SK-N-SH (cell line): ENCODE data around the gene DGCR6. TPM values are rescaled to one million over a fixed set of nuclear protein-coding genes. Genes with fewer than 3 reads are reported as not detected.
"Not testable (repeated sequence)": the region's sequence is repeated elsewhere in the genome, so short reads cannot be mapped to it uniquely, and the experiment has no call there.

Source experiments
- CTCF ChIA-PET: fragments of 300-600, 350-600 bp; formaldehyde crosslinking; extraction: SDS; loops from one replicate; lab custom pipeline; 2021; lab: Yijun Ruan, JAX
- POLR2A ChIA-PET: fragments of 350-600 bp; sonication (Branson Sonifier 250); formaldehyde crosslinking; extraction: SDS; loops from one replicate; lab custom pipeline; 2020; ENCODE audit warnings: antibody characterized with exemption, inconsistent platforms; lab: Yijun Ruan, JAX
- DNase-seq: peaks from one replicate; pipeline ENCODE4 v3.0.0; 2012
- H2AFZ ChIP-seq: fragments of 200-600 bp; sonication (generic); 2 replicates; pipeline ENCODE4 v1.8.1; 2016; ENCODE audit warnings: antibody characterized with exemption, mild to moderate bottlenecking, low read depth
- H3F3A ChIP-seq: fragments of 200-600 bp; sonication (generic); replicated peaks from 2 replicates; pipeline ENCODE3; 2016; ENCODE audit warnings: antibody characterized with exemption, mild to moderate bottlenecking; ENCODE audit not compliant: insufficient read depth
- H3K27ac ChIP-seq, 2 experiments: fragments of 200-500 bp in 1 of 2; fragments of 200-600 bp in 1 of 2; sonication (Bioruptor generic) in 1 of 2; sonication (generic), shearing (Covaris generic) in 1 of 2; 2 replicates each; pipeline versions ENCODE4 v1.5.1 to v1.6.1; 2014 to 2016; ENCODE audit warnings: low read depth in 2 of 2, inconsistent platforms in 1 of 2, low read length in 1 of 2, mild to moderate bottlenecking in 1 of 2, mixed read lengths in 1 of 2
- H3K27me3 ChIP-seq: fragments of 200-600 bp; sonication (generic), shearing (Covaris generic); 2 replicates; pipeline ENCODE4 v1.6.1; 2016; ENCODE audit warnings: mixed run types; ENCODE audit not compliant: insufficient read depth
- H3K36me3 ChIP-seq, 2 experiments: fragments of 200-500 bp in 1 of 2; fragments of 200-600 bp in 1 of 2; sonication (Bioruptor generic) in 1 of 2; sonication (generic) in 1 of 2; replicated peaks in 1 of 2; 2 replicates each; pipeline versions ENCODE3 to v1.5.1; 2014 to 2016; ENCODE audit warnings: low read length in 1 of 2, mild to moderate bottlenecking in 1 of 2; ENCODE audit not compliant: insufficient read depth in 2 of 2, control insufficient read depth in 1 of 2
- H3K4me1 ChIP-seq, 2 experiments: fragments of 200-500 bp in 1 of 2; fragments of 200-600 bp in 1 of 2; sonication (Bioruptor generic) in 1 of 2; sonication (generic), shearing (Covaris generic) in 1 of 2; 2 replicates each; pipeline versions ENCODE4 v1.5.1 to v1.6.1; 2014 to 2016; ENCODE audit warnings: low read depth in 1 of 2, low read length in 1 of 2, mixed run types in 1 of 2; ENCODE audit not compliant: insufficient read depth in 2 of 2, control insufficient read depth in 1 of 2
- H3K4me2 ChIP-seq: fragments of 200-600 bp; sonication (generic), shearing (Covaris generic); 2 replicates; pipeline ENCODE4 v1.6.1; 2017; ENCODE audit warnings: mixed run types
- H3K4me3 ChIP-seq, 2 experiments: fragments of 200-500 bp in 1 of 2; fragments of 200-600 bp in 1 of 2; sonication (Bioruptor generic) in 1 of 2; sonication (generic), shearing (Covaris generic) in 1 of 2; 2 replicates each; pipeline versions ENCODE4 v1.5.1 to v1.8.1; 2014 to 2016; ENCODE audit warnings: low read depth in 2 of 2, inconsistent platforms in 1 of 2, low read length in 1 of 2, mild to moderate bottlenecking in 1 of 2, mixed read lengths in 1 of 2, moderate library complexity in 1 of 2
- H3K79me2 ChIP-seq: fragments of 200-600 bp; sonication (generic); 2 replicates; pipeline ENCODE4 v1.8.1; 2017; ENCODE audit warnings: mild to moderate bottlenecking; ENCODE audit not compliant: insufficient read depth
- H3K9ac ChIP-seq: fragments of 200-600 bp; sonication (generic); 2 replicates; pipeline ENCODE4 v1.6.1; 2017; ENCODE audit warnings: mixed run types
- H3K9me2 ChIP-seq: fragments of 200-600 bp; sonication (generic); 2 replicates; pipeline ENCODE4 v1.6.1; 2017; ENCODE audit warnings: mixed run types
- H3K9me3 ChIP-seq: fragments of 200-600 bp; sonication (generic); 2 replicates; pipeline ENCODE4 v1.6.1; 2017; ENCODE audit warnings: mixed run types, mild to moderate bottlenecking, moderate library complexity
- H4K20me1 ChIP-seq: fragments of 200-600 bp; sonication (generic); 2 replicates; pipeline ENCODE4 v1.6.1; 2017; ENCODE audit warnings: mild to moderate bottlenecking, mixed run types; ENCODE audit not compliant: insufficient read depth
- FOXJ3 ChIP-seq: sonication (generic); formaldehyde crosslinking; IDR thresholded peaks from 2 replicates; pipeline ENCODE4 v1.5.1; 2020; ENCODE audit warnings: mild to moderate bottlenecking, missing genetic modification reagents
- RCOR1 ChIP-seq: fragments of 150-350 bp; IDR thresholded peaks from 2 replicates; pipeline ENCODE4 v1.6.1; 2017; ENCODE audit warnings: antibody characterized with exemption, low read length
- SMC3 ChIP-seq: IDR thresholded peaks from 2 replicates; pipeline ENCODE4 v1.6.1; 2012; ENCODE audit warnings: low read depth, low read length, improper control_type of control experiment
- WGBS: methylation state at CpG from one replicate; pipeline ENCODE4 v1.1.6; 2017; ENCODE audit warnings: low lambda C conversion rate; 5-methylcytosine and 5-hydroxymethylcytosine counted together
- polyA plus RNA-seq, 3 experiments: library from polyadenylated mRNA; depleted of rRNA; stranded (reverse); fragments of >200 nt; gene quantifications; 2 replicates each; pipeline ENCODE4 v1.2.3, GENCODE V29; 2012

The DGCR6 gene
- polyA plus RNA-seq, 1 of the 3 experiments (the other 2 are of a cell fraction) = 1.2 TPM

DNA sequence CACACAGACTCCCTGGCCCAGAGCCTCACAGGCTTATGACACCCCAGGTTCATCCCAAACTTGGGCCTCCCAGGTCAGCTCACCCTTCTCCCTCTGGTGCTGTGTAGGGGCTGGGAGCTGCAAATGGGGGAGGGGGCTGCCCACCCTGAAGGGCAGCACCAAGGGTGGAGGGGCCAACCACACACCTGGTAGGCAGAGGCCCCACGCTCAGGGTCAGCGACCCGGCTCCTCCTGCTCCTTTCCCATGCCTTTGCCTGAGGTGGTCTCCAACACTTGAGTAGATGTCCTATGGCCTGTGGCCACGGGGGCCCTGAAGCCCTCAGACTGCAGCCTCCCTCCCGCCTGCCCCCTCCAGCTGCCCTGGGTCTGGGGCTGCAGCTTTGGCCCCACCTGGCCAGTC lies 3.4 kb downstream of the DGCR6 start:
- POLR2A ChIA-PET = no interaction called here

DNA sequence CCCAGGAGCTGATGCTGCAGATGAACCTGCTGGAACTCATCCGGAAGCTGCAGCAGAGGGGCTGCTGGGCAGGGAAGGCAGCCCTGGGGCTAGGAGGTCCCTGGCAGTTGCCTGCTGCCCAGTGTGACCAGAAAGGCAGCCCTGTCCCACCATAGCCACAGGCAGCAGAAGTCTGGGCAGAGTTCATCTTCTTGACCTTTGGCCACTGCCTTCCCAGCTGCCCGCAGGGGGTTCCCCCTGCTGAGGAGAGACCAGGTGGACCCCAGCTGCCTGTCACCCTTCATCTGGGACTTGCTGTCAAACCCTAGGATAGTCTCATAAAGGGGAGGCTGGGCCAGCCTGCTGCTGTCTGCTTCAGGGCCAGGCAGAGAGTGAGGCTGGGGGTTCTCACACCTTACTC lies 5.4 kb downstream of the DGCR6 start:
- H3K9me2 ChIP-seq, H3K4me3 ChIP-seq, H3K4me2 ChIP-seq, H3K36me3 ChIP-seq, H3K9me3 ChIP-seq, H3K27me3 ChIP-seq, H2AFZ ChIP-seq, POLR2A ChIA-PET, H4K20me1 ChIP-seq, H3K27ac ChIP-seq, CTCF ChIA-PET, DNase-seq, H3K79me2 ChIP-seq, H3K4me1 ChIP-seq, H3K9ac ChIP-seq, H3F3A ChIP-seq: not testable (repeated sequence)
- WGBS = no CpG with 5 or more reads among the region's 2 CpGs

More for the DNA sequence above, 3.4 kb downstream of the DGCR6 start:
- Histone ChIP-seq H3F3A (no peaks in the 10 kb centered on the region), H4K20me1 (no peaks in the 10 kb centered on the region), H3K27ac (no peak overlapping the region), H3K9ac (no peak overlapping the region), H3K4me3 (no peak overlapping the region), H3K4me1 (no peaks in the 10 kb centered on the region), H3K36me3 (no peaks in the 10 kb centered on the region), H3K27me3 (no peaks in the 10 kb centered on the region), H3K4me2 (no peak overlapping the region), H3K79me2 (no peaks in the 10 kb centered on the region), H3K9me3 (no peaks in the 10 kb centered on the region), H3K9me2 (no peaks in the 10 kb centered on the region), H2AFZ (no peak overlapping the region)
- no CpG with 5 or more reads among the region's 5 CpGs for WGBS
- no peak for DNase-seq
- TF ChIP-seq SMC3 = no peak
- no peak for TF ChIP-seq FOXJ3
- no peak for TF ChIP-seq RCOR1
- CTCF ChIA-PET = interaction anchor here (2.0 kb wide), 1 partner anchor 27 kb away, joined by 16 read pairs; the partner anchor contains the start of gene PRODH

DNA sequence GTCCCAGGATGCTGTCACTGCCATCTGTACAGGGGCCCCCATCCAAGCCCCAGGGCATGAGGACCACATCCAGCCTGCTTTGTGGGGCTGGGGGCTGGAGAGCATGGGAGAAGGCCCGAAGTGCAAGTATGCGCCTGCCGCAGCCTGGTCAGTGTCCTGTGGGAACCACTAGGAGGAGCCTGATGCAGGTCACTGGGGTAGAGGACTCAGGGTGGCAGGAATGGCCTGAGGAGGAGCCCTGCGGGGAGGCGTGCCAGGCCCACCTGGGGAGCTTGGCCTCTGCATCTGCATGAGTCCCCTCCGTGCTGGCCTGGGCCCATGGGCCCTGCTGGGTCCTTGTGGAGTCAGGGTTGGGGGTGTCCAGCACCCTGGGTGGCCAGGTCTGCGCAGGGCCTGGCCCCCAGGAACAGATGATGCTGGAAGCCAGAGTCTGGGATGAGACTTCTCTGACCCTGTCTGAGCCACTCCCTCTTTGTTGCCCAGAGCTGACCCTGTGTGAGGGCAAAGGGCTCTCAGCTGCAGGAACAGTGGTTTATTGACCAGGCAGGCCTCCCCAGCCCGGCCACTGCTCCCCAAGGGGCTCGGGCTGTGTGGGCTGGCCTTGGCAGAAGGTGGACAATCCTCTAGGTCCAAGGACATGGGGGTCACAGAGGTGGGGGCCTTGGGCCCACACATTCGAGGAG lies 6.3 kb downstream of the DGCR6 start:
- H2AFZ ChIP-seq = not testable (repeated sequence)
- no CpG with 5 or more reads among the region's 10 CpGs for WGBS

DNA sequence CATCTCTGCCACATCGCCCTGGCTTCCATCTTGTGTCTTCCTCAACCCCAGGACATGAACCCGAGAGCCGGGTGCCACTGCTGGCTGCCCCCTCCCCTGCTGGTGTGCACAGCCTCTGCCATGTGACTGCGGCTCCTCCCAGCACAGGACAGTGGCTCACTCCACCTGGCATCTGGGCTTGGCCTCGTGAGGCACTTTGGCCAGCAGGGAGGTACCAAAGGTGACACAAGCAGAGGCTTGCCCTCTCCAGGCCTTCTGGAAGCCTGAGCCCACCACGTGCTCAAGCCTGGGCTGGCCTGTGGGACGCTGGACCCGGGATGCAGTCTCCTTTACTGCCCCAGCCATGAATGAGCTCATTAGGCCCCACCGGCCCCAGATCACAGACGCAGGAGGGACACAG lies 8.4 kb downstream of the DGCR6 start:
- WGBS = no CpG with 5 or more reads among the region's 10 CpGs
- H3K9me3 ChIP-seq, H3K36me3 ChIP-seq, POLR2A ChIA-PET, H3K79me2 ChIP-seq, CTCF ChIA-PET, H3F3A ChIP-seq, DNase-seq, H4K20me1 ChIP-seq, H3K9me2 ChIP-seq, H3K4me3 ChIP-seq, H3K4me1 ChIP-seq, H3K4me2 ChIP-seq, H2AFZ ChIP-seq, H3K9ac ChIP-seq, H3K27ac ChIP-seq, H3K27me3 ChIP-seq: not testable (repeated sequence)

More for the DNA sequence above, 6.3 kb downstream of the DGCR6 start:
- H3F3A ChIP-seq, H3K4me2 ChIP-seq, H3K36me3 ChIP-seq, POLR2A ChIA-PET, H3K9ac ChIP-seq, H4K20me1 ChIP-seq, H3K79me2 ChIP-seq, H3K4me1 ChIP-seq, H3K4me3 ChIP-seq, H3K27ac ChIP-seq, DNase-seq, H3K9me3 ChIP-seq, H3K9me2 ChIP-seq, H3K27me3 ChIP-seq: not testable (repeated sequence)
- CTCF ChIA-PET = interaction anchor here (0.8 kb wide), 1 partner anchor 19 kb away, joined by 3 read pairs; no protein-coding TSS in a partner anchor

DNA sequence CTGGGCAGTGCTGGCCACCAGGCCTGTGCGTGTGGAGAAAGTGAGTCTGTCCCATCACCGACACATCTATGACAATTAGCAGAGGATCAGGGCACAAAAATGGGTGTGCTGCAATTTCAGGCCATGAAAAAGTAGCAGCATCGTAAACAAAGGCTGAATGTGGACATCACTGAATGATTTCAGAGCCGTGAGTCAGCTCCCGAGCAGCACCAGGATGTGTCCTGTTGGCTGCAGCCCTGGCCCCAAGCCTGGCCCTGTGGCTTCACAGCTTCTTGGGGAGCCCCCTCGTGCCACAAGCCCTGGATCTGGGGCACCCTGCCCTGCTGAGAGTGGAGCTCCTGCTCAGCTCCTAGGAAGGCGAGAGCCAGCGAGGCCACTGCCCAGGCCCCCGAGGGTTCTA lies 9.4 kb downstream of the DGCR6 start:
- H3K4me2 ChIP-seq, H3K27ac ChIP-seq, CTCF ChIA-PET, H3K9me3 ChIP-seq, H4K20me1 ChIP-seq, H3K4me3 ChIP-seq, H3K79me2 ChIP-seq, DNase-seq, H3K9me2 ChIP-seq, POLR2A ChIA-PET, H3F3A ChIP-seq, H3K4me1 ChIP-seq, H3K36me3 ChIP-seq, H2AFZ ChIP-seq, H3K27me3 ChIP-seq, H3K9ac ChIP-seq: not testable (repeated sequence)
- no CpG with 5 or more reads among the region's 9 CpGs for WGBS

DNA sequence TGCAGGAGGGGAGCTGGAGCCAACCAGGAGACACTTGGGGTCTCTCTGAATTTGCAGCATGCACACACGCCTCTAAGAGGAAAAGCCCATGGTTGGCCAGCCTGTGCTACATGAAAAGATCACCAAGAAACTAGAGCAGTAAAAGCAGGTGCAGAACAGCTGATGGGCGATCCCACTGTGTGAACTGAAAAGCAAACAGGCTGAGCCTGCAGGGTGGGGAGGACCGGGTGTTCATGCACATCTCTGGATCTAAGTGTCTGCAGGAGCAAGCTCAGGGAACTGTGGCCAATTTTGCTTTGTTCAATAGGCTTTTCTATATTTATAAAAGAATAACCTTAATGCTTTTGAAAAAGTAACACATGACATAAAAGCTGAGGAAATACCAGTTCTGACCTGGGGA lies 11.7 kb downstream of the DGCR6 start:
- H3K36me3 ChIP-seq, H3K27me3 ChIP-seq, H3K79me2 ChIP-seq, H3K9me2 ChIP-seq, DNase-seq, POLR2A ChIA-PET, H3K4me3 ChIP-seq, H3F3A ChIP-seq, H3K9ac ChIP-seq, H3K4me1 ChIP-seq, CTCF ChIA-PET, H2AFZ ChIP-seq, H3K27ac ChIP-seq, H3K4me2 ChIP-seq, H4K20me1 ChIP-seq, H3K9me3 ChIP-seq: not testable (repeated sequence)
- WGBS = no CpG with 5 or more reads among the region's 3 CpGs
